Mammary epithelial cell (primary cell): ENCODE results near the gene STARD4.

ENCODE experiments used
- CTCF ChIP-seq, 2 donors: IDR thresholded peaks in 1 of 2; conservative IDR thresholded peaks in 1 of 2; 2 replicates each; pipeline ENCODE4 v1.5.1; 2011 to 2012; ENCODE audit warnings: inconsistent platforms in 2 of 2, low read length in 2 of 2, mild to moderate bottlenecking in 2 of 2, control low read depth in 1 of 2, low read depth in 1 of 2; ENCODE audit not compliant: insufficient read depth in 1 of 2; ENCODE audit errors: extremely low read depth in 1 of 2
- EZH2 ChIP-seq: IDR thresholded peaks from 2 replicates; pipeline ENCODE4 v1.6.1; 2012; ENCODE audit warnings: low read length, inconsistent platforms, borderline replicate concordance

GRCh38 chr5:111557111-111557510, 44.8 kb upstream of the STARD4 start:
- TF ChIP-seq CTCF (conservative IDR thresholded peaks at IDR 0.05 in 1 of 2, IDR thresholded peaks at IDR 0.05 in 1 of 2; ENCODE audit: extremely low read depth in 1 of 2, insufficient read depth in 1 of 2, low read depth in 1 of 2, low read length in 2 of 2), result no peak
- TF ChIP-seq EZH2, result no peak
